ENCODE measurements around the gene KLHL8. TPM values are rescaled to one million over a fixed set of nuclear protein-coding genes. Genes with fewer than 3 reads are reported as not detected.
"Not testable (repeated sequence)": the region's sequence is repeated elsewhere in the genome, so short reads cannot be mapped to it uniquely, and the experiment has no call there.

Gene KLHL8
- total and polyA plus RNA-seq, 7 donors = 5.1 to 33.8 (median 18.4) TPM

- Histone ChIP-seq H3K4me1 (peaks cover 11% of the 10 kb centered on the region), H3K27me3 (ENCODE audit: insufficient read depth in 3 of 3, low read length in 2 of 3) (no peaks in the 10 kb centered on the region), H3K4me3 (no peak overlapping the region), H3K9me3 (no peaks in the 10 kb centered on the region), H3K27ac (no peak overlapping the region), H3K36me3 (ENCODE audit: insufficient read depth in 1 of 2, low read depth in 1 of 2) (no peaks in the 10 kb centered on the region)
- intact Hi-C loops (cut with DNase I) = no loop called here
- ATAC-seq (no peak), DNase-seq (no peak)
- TF ChIP-seq CTCF (IDR thresholded peaks at IDR 0.05) = no peak
- 59 to 64% (median 60%) methylated on average over 10 of the region's 10 CpGs for WGBS, 3 donors
These were observed 3.9 kb upstream of the KLHL8 start for GRCh38 chr4:87224141-87224923.

- H3K27me3 ChIP-seq (ENCODE audit: insufficient read depth in 3 of 3, low read length in 2 of 3) = no peaks in the 10 kb centered on the region
- H3K9me3 ChIP-seq = no peaks in the 10 kb centered on the region
- peaks cover 22% of the 10 kb centered on the region for H3K4me1 ChIP-seq
- ATAC-seq (peak; percentile 33 to 54 (median 39)), DNase-seq (peak; percentile 53 to 57)
- peak overlapping the region; percentile 93 for H3K4me3 ChIP-seq
- peak; percentile 26 for TF ChIP-seq CTCF (IDR thresholded peaks at IDR 0.05)
- intact Hi-C loops (cut with DNase I) = loop anchor here in 1 of 2 donors (10.0 kb wide), 1 partner anchor 285 kb away; the partner anchor contains the start of gene AFF1
- peak overlapping the region; percentile 93 for H3K27ac ChIP-seq
- WGBS, 3 donors = 0 to 2% (median 1%) methylated on average over 23 to 40 of the region's 40 CpGs
- no peaks in the 10 kb centered on the region for H3K36me3 ChIP-seq (ENCODE audit: insufficient read depth in 1 of 2, low read depth in 1 of 2)
These were observed 755 bp downstream of the KLHL8 start for GRCh38 chr4:87219632-87220093.

- H3K27me3 ChIP-seq (ENCODE audit: insufficient read depth in 3 of 3, low read length in 2 of 3); DNase-seq; H3K27ac ChIP-seq; ATAC-seq; H3K4me3 ChIP-seq; H3K9me3 ChIP-seq; H3K36me3 ChIP-seq (ENCODE audit: insufficient read depth in 1 of 2, low read depth in 1 of 2): not testable (repeated sequence)
- intact Hi-C loops (cut with DNase I) = loop anchor here in 1 of 2 donors (10.0 kb wide), 1 partner anchor 282 kb away; the partner anchor contains the start of gene AFF1
- peaks cover 44% of the 10 kb centered on the region for H3K4me1 ChIP-seq
- WGBS, 3 donors = 68 to 78% (median 69%) methylated on average over 6 of the region's 6 CpGs
These were observed 3.1 kb downstream of the KLHL8 start for GRCh38 chr4:87217235-87217763.

- Histone ChIP-seq H3K4me1 (peaks cover 52% of the 10 kb centered on the region), H3K27ac (no peak overlapping the region), H3K36me3 (ENCODE audit: insufficient read depth in 1 of 2, low read depth in 1 of 2) (no peaks in the 10 kb centered on the region), H3K4me3 (no peak overlapping the region), H3K27me3 (ENCODE audit: insufficient read depth in 3 of 3, low read length in 2 of 3) (no peaks in the 10 kb centered on the region), H3K9me3 (no peaks in the 10 kb centered on the region)
- DNase-seq = no peak
- no peak for ATAC-seq
- 95 to 100% (median 99%) methylated on average over 1 of the region's 1 CpG for WGBS, 3 donors
- no peak for TF ChIP-seq CTCF (IDR thresholded peaks at IDR 0.05)
- intact Hi-C loops (cut with DNase I) = loop anchor here in 1 of 2 donors (10.0 kb wide), 1 partner anchor 282 kb away; the partner anchor contains the start of gene AFF1
These were observed 3.9 kb downstream of the KLHL8 start for GRCh38 chr4:87216469-87216868.

- 70 to 77% (median 72%) methylated on average over 5 of the region's 5 CpGs for WGBS, 3 donors
- ATAC-seq (peak; percentile 36 to 82 (median 62)), DNase-seq (no peak)
- H3K27ac ChIP-seq = peak overlapping the region; percentile 42
- H3K27me3 ChIP-seq (ENCODE audit: insufficient read depth in 3 of 3, low read length in 2 of 3) = no peaks in the 10 kb centered on the region
- peak overlapping the region; percentile 36 for H3K4me3 ChIP-seq
- intact Hi-C loops (cut with DNase I) = loop anchor here in 1 of 2 donors (10.0 kb wide), 1 partner anchor 279 kb away; the partner anchor contains the start of gene AFF1
- no peak for TF ChIP-seq CTCF (IDR thresholded peaks at IDR 0.05)
- H3K9me3 ChIP-seq = no peaks in the 10 kb centered on the region
- no peaks in the 10 kb centered on the region for H3K36me3 ChIP-seq (ENCODE audit: insufficient read depth in 1 of 2, low read depth in 1 of 2)
- peaks cover 58% of the 10 kb centered on the region for H3K4me1 ChIP-seq
These were observed 6.9 kb downstream of the KLHL8 start for GRCh38 chr4:87213421-87214075.
